GM19463 (cell line): ENCODE results near the gene UNC80.

Source experiments
- ATAC-seq: cut with Tn5 transposase; IDR thresholded peaks from one replicate; pipeline ENCODE4 v1.9.1; 2021; ENCODE audit warnings: mild to moderate bottlenecking, moderate library complexity; ENCODE audit not compliant: unreplicated experiment

The UNC80 gene

GRCh38 chr2:210009126-210009525, 237.5 kb downstream of the UNC80 start:
- ATAC-seq: no peak

GRCh38 chr2:210009896-210010295, 238.3 kb downstream of the UNC80 start:
- no peak for ATAC-seq

GRCh38 chr2:210020138-210020537, 248.5 kb downstream of the UNC80 start:
- no peak for ATAC-seq

- ATAC-seq: no peak
Measured at GRCh38 chr2:210022824-210023223, 251.2 kb downstream of the UNC80 start.

GRCh38 chr2:210027608-210028007, 256.0 kb downstream of the UNC80 start:
- ATAC-seq: no peak

- no peak for ATAC-seq
Measured at GRCh38 chr2:210028178-210028577, 256.5 kb downstream of the UNC80 start.

GRCh38 chr2:210034087-210034683, 262.6 kb downstream of the UNC80 start:
- no peak for ATAC-seq

- no peak for ATAC-seq
Measured at GRCh38 chr2:210035679-210036078, 264.0 kb downstream of the UNC80 start.

- ATAC-seq: no peak
Measured at GRCh38 chr2:210038078-210038477, 266.4 kb downstream of the UNC80 start.

- ATAC-seq: no peak
Measured at GRCh38 chr2:210046851-210047500, 275.3 kb downstream of the UNC80 start.
